Right lobe of liver (tissue), 6 donors: ENCODE data around the gene KANK3. TPM values are rescaled to one million over a fixed set of nuclear protein-coding genes. Genes with fewer than 3 reads are reported as not detected.
"Not testable (repeated sequence)": the region's sequence is repeated elsewhere in the genome, so short reads cannot be mapped to it uniquely, and the experiment has no call there.

ENCODE experiments used
- ATAC-seq, 4 donors: fragments of 200-7000 bp; cut with Tn5 transposase; one replicate each; pipeline ENCODE4 v1.9.1; 2020; ENCODE audit warnings: mild to moderate bottlenecking in 4 of 4, moderate library complexity in 4 of 4
- DNase-seq, 3 donors: peaks; one replicate each; pipeline ENCODE4 v3.0.0-alpha.2; 2020
- H3K27ac ChIP-seq, 3 donors: fragments of 200-600 bp; one replicate each; pipeline ENCODE4 v1.8.0; 2022
- H3K27me3 ChIP-seq, 2 donors: fragments of 200-600 bp; one replicate each; pipeline ENCODE4 v1.8.0; 2022
- H3K36me3 ChIP-seq, 4 donors: fragments of 200-600 bp; sonication (generic) in 1 of 4; one replicate each; pipeline versions ENCODE4 v1.5.1 to v1.8.0; 2017 to 2022; ENCODE audit warnings: control low read depth in 1 of 4
- H3K4me1 ChIP-seq, 4 donors: fragments of 200-600 bp; sonication (generic) in 1 of 4; one replicate each; pipeline versions ENCODE4 v1.5.1 to v1.8.0; 2017 to 2022; ENCODE audit warnings: control low read depth in 1 of 4
- H3K4me3 ChIP-seq, 3 donors: fragments of 200-600 bp; one replicate each; pipeline ENCODE4 v1.8.0; 2022
- H3K9me3 ChIP-seq, 4 donors: fragments of 200-600 bp; sonication (generic) in 1 of 4; one replicate each; pipeline versions ENCODE4 v1.5.1 to v1.8.0; 2017 to 2022; ENCODE audit warnings: control low read depth in 1 of 4
- POLR2A ChIP-seq: fragments of 450-650 bp; IDR thresholded peaks from one replicate; pipeline ENCODE4 v1.6.1; 2017; ENCODE audit warnings: antibody characterized with exemption, mild to moderate bottlenecking
- WGBS: methylation state at CpG from one replicate; pipeline ENCODE4 v1.1.6; 2018; ENCODE audit warnings: low coverage, low lambda C conversion rate; ENCODE audit not compliant: insufficient coverage; ENCODE audit errors: missing lambda C conversion rate; 5-methylcytosine and 5-hydroxymethylcytosine counted together
- intact Hi-C, 2 donors: fragments of 100-400 bp; cut with DNase I; formaldehyde crosslinking; loops; one replicate each; pipeline versions ENCODE4 v1.11.2 to v1.14.1; 2022
- total RNA-seq, 6 experiments: library from RNA; depleted of rRNA in 2 of 6; stranded (reverse); fragments of >200 nt in 2 of 6; fragmentation: NEBNext Ultra II Directional in 3 of 6; extraction: Animal tissue kit (Norgen Biotek cat#: 25700) in 3 of 6; gene quantifications; one replicate each; pipeline versions ENCODE4 v1.1.0 to v1.2.4, GENCODE V29; 2016 to 2023
- TF ChIP-seq, protein P1 (sequence below), 4 donors: fragments of 200-600 bp in 3 of 4; fragments of 450-650 bp in 1 of 4; IDR thresholded peaks; one replicate each; pipeline versions ENCODE4 v1.5.1 to v1.8.0; 2016 to 2022; ENCODE audit warnings: antibody characterized with exemption in 4 of 4, mild to moderate bottlenecking in 2 of 4
- donor health status: DM: no; HTN: yes; CAD: no.
- donor health status: DM: no; HTN: no; CAD: no.
- donor health status: DM: no; HTN: no; CAD: no.
- donor health status: DM: no; HTN: yes; CAD: no.
- donor health status: DM: no; HTN: yes; CAD: no.

The KANK3 gene
- total RNA-seq, 6 experiments from 2014 or later = 2.9 to 6.0 (median 4.2) TPM

DNA sequence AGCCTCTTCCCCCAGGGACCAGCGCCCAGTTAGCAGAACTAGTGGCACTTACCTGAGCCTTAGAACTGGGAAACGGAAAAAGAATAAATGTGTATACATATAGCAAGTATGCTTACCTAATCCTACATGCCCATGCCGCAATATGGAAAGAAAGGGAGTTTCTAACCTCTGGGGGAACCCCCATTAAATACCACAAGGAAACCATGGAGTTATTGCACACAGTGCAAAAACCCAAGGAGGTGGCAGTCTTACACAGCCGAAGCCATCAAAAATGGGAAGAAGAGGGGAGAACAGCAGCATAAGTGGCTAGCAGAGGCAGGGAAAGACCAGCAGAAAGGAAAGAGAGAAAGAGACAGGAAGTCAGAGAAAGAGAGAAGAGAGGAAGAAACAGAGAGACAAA lies 41.5 kb upstream of the KANK3 start:
- DNase-seq, ATAC-seq, H3K4me3 ChIP-seq, intact Hi-C loops, H3K27me3 ChIP-seq, H3K36me3 ChIP-seq, H3K27ac ChIP-seq, H3K9me3 ChIP-seq: not testable (repeated sequence)
- 78% methylated on average over 4 of the region's 4 CpGs for WGBS
- H3K4me1 ChIP-seq = peaks cover 0 to 31% (median 8%) of the 10 kb centered on the region in 4 donors

DNA sequence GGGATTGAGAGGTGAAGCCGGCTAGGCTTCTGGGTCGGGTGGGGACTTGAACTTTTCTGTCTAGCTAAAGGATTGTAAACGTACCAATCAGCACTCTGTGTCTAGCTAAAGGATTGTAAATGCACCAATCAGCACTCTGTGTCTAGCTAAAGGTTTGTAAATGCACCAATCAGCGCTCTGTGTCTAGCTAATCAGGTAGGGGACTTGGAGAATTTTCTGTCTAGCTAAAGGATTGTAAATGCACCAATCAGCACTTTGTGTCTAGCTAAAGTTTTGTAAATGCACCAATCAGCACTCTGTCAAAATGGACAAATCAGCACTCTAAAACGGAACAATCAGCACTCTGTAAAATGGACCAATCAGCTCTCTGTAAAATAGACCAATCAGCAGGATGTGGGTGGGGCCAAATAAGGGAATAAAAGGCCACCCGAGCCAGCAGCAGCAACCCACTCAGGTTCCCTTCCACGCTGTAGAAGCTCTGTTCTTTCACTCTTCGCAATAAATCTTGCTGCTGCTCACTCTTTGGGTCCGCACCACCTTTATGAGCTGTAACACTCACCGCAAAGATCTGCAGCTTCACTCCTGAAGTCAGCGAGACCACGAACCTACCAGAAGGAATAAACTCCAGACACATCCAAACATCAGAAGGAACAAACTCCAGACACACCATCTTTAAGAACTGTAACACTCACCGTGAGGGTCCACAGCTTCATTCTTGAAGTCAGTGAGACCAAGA lies 36.3 kb upstream of the KANK3 start:
- H3K4me3 ChIP-seq, intact Hi-C loops, DNase-seq, H3K4me1 ChIP-seq, H3K9me3 ChIP-seq, H3K36me3 ChIP-seq, ATAC-seq, H3K27ac ChIP-seq, H3K27me3 ChIP-seq: not testable (repeated sequence)
- WGBS = 85% methylated on average over 7 of the region's 13 CpGs

DNA sequence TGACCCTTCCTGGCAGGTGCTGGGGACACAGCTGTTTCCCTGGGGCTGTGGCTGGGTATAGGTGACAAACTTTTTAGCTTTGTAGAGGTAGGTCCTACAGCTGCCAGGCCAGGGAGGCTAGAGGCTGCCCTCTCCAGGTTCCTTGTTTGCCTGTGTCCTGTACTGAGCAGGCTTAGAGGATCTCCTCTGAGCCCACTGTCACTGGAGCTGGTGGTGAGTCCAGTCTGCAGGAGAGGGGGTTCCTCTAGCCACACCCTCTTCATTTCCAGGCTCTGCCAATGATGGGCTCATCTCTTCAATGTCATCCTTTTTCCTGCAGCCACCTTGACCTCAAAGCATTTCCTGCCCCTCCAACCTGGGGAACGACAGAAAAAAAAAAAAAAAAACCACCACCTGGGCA lies 34.5 kb upstream of the KANK3 start:
- intact Hi-C loops = no loop called here

GRCh38 chr19:8376373-8376974 lies 33.4 kb upstream of the KANK3 start:
- WGBS = 98% methylated on average over 4 of the region's 10 CpGs
- Histone ChIP-seq H3K36me3 (peaks cover 0 to 16% (median 4%) of the 10 kb centered on the region in 4 donors), H3K4me1 (peaks cover 0 to 14% (median 4%) of the 10 kb centered on the region in 4 donors)
- H3K4me3 ChIP-seq, ATAC-seq, intact Hi-C loops, H3K27ac ChIP-seq, H3K27me3 ChIP-seq, DNase-seq, H3K9me3 ChIP-seq: not testable (repeated sequence)

More for the DNA sequence above, 34.5 kb upstream of the KANK3 start:
- Histone ChIP-seq H3K9me3 (no peaks in the 10 kb centered on the region), H3K27me3 (no peaks in the 10 kb centered on the region), H3K36me3 (peaks cover 0 to 15% (median 4%) of the 10 kb centered on the region in 4 donors), H3K4me1 (peaks cover 0 to 12% (median 3%) of the 10 kb centered on the region in 4 donors), H3K27ac (no peak overlapping the region), H3K4me3 (no peak overlapping the region)
- DNase-seq = no peak
- TF ChIP-seq POLR2A = no peak
- TF ChIP-seq, protein P1, sequence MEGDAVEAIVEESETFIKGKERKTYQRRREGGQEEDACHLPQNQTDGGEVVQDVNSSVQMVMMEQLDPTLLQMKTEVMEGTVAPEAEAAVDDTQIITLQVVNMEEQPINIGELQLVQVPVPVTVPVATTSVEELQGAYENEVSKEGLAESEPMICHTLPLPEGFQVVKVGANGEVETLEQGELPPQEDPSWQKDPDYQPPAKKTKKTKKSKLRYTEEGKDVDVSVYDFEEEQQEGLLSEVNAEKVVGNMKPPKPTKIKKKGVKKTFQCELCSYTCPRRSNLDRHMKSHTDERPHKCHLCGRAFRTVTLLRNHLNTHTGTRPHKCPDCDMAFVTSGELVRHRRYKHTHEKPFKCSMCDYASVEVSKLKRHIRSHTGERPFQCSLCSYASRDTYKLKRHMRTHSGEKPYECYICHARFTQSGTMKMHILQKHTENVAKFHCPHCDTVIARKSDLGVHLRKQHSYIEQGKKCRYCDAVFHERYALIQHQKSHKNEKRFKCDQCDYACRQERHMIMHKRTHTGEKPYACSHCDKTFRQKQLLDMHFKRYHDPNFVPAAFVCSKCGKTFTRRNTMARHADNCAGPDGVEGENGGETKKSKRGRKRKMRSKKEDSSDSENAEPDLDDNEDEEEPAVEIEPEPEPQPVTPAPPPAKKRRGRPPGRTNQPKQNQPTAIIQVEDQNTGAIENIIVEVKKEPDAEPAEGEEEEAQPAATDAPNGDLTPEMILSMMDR (IDR thresholded peaks at IDR 0.05) = no peak
- WGBS = 17% methylated on average over 1 of the region's 1 CpG
- ATAC-seq = no peak

DNA sequence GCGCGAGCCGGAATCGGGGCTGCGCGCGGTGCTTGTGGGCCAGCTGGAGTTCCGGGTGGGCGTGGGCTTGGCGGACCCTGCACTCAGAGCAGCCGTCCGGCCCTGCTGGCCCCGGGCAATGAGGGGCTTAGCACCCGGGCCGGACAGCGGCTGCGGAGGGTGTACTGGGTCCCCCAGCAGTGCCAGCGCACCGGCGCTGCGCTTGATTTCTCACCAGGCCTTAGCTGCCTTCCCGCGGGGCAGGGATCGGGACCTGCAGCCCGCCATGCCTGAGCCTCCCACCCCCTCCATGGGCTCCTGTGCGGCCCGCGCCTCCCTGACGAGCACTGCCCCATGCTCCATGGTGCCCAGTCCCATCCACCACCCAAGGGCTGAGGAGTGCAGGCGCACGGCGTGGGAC lies 32.7 kb upstream of the KANK3 start:
- H3K27ac ChIP-seq, H3K9me3 ChIP-seq, H3K27me3 ChIP-seq, intact Hi-C loops, H3K4me3 ChIP-seq, ATAC-seq: not testable (repeated sequence)
- WGBS = no CpG with 5 or more reads among the region's 32 CpGs
- peak in 1 of 3 donors; percentile 19 for DNase-seq
- peaks cover 0 to 21% (median 7%) of the 10 kb centered on the region in 4 donors for H3K4me1 ChIP-seq
- peaks cover 0 to 16% (median 4%) of the 10 kb centered on the region in 4 donors for H3K36me3 ChIP-seq

DNA sequence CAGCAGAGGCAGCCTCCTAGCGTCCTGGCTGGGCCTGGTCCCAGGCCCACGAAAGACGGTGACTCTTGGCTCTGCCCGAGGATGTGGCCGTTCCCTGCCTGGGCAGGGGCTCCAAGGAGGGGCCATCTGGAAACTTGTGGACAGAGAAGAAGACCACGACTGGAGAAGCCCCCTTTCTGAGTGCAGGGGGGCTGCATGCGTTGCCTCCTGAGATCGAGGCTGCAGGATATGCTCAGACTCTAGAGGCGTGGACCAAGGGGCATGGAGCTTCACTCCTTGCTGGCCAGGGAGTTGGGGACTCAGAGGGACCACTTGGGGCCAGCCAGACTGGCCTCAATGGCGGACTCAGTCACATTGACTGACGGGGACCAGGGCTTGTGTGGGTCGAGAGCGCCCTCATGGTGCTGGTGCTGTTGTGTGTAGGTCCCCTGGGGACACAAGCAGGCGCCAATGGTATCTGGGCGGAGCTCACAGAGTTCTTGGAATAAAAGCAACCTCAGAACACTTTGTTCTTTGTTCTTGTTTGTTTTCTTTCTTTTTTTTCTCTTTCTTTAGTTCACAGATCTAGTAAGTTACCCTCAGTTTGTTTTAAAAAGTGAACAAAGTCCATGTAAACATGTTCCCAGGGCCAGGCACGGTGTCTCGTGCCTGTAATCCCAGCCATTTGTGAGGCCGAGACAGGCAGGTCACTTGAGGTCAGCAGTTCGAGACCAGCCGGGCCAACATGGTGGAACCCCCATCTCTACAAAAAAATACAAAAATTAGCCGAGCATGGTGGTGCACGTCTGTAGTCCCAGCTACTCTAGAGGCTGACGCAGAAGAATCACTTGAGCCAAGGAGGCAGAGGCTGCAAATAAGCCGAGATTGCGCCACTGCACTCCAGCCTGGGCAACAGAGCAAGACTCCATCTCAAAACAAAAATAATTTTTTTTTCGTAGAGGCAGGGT lies 31.1 kb upstream of the KANK3 start:
- peak; percentile 63 to 93 (median 88) for ATAC-seq

More for the DNA sequence above, 31.1 kb upstream of the KANK3 start:
- H3K27me3 ChIP-seq = no peaks in the 10 kb centered on the region
- peaks cover 0 to 16% (median 4%) of the 10 kb centered on the region in 4 donors for H3K36me3 ChIP-seq
- intact Hi-C loops = no loop called here
- H3K9me3 ChIP-seq = no peaks in the 10 kb centered on the region
- H3K4me3 ChIP-seq = no peak overlapping the region
- TF ChIP-seq, protein P1 (IDR thresholded peaks at IDR 0.05) = peak in 3 of 4 donors; percentile 12 to 70 (median 56)
- no peak for TF ChIP-seq POLR2A
- 45% methylated on average over 14 of the region's 26 CpGs for WGBS
- H3K4me1 ChIP-seq = peaks cover 0 to 31% (median 14%) of the 10 kb centered on the region in 4 donors
- DNase-seq = peak in 2 of 3 donors; percentile 87 to 89
- H3K27ac ChIP-seq = peak overlapping the region; percentile 23 to 92 (median 90)
